Large intestine (tissue), 3 donors: ENCODE data around the gene PDZRN3. TPM values are rescaled to one million over a fixed set of nuclear protein-coding genes. Genes with fewer than 3 reads are reported as not detected.

Source experiments
- DNase-seq, 2 donors: peaks; one replicate each; pipeline versions ENCODE4 v3.0.0 to v3.0.0-alpha.2; 2013
- H3K27ac ChIP-seq: one replicate; pipeline ENCODE4 v1.5.1; 2013; ENCODE audit warnings: low read length
- H3K27me3 ChIP-seq: 2 replicates; pipeline ENCODE4 v1.6.1; 2013; ENCODE audit warnings: low read length; ENCODE audit not compliant: control insufficient read depth, insufficient read depth
- H3K36me3 ChIP-seq: 2 replicates; pipeline ENCODE4 v1.6.1; 2013; ENCODE audit warnings: low read length; ENCODE audit not compliant: control insufficient read depth, insufficient read depth
- H3K4me1 ChIP-seq: one replicate; pipeline ENCODE4 v1.6.1; 2013; ENCODE audit warnings: low read length; ENCODE audit not compliant: control insufficient read depth, insufficient read depth
- H3K4me3 ChIP-seq: one replicate; pipeline ENCODE4 v1.5.1; 2013; ENCODE audit warnings: low read length
- H3K9me3 ChIP-seq: one replicate; pipeline ENCODE4 v1.6.1; 2013; ENCODE audit warnings: mild to moderate bottlenecking, low read depth, low read length, moderate library complexity; ENCODE audit not compliant: control insufficient read depth
- WGBS: methylation state at CpG from one replicate; pipeline ENCODE4 v1.1.5; 2013; ENCODE audit warnings: low lambda C conversion rate; ENCODE audit not compliant: insufficient coverage; 5-methylcytosine and 5-hydroxymethylcytosine counted together
- polyA plus RNA-seq: library from polyadenylated mRNA; unstranded; fragments of 120-200 nt; gene quantifications from one replicate; pipeline ENCODE4 v1.2.1, GENCODE V29; 2013

PDZRN3 gene
- polyA plus RNA-seq, 1 donor: 40.7 TPM

DNA sequence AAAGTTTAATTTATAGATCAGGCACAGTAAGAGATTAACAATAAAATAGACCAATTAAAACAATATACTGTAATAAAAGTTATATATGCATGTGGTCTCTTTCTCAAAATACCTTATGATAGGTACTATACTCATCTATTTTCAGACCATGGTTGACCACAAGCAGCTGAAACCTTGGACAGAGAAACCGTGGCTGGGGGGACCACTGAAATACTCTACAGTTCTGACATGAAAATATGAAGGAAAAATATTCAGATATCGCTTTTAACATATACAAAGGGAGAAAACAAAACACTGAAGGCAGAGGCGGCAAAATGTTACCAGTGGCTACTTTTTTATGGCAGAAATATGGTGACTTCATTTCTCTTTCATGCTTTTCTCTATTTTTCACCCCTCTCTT is 114.0 kb downstream of the PDZRN3 start:
- Histone ChIP-seq H3K4me3 (no peak overlapping the region), H3K9me3 (no peaks in the 10 kb centered on the region), H3K27me3 (no peaks in the 10 kb centered on the region), H3K4me1 (peaks cover 55% of the 10 kb centered on the region), H3K36me3 (no peaks in the 10 kb centered on the region), H3K27ac (no peak overlapping the region)
- no peak for DNase-seq
- 100% methylated on average over 2 of the region's 3 CpGs for WGBS

DNA sequence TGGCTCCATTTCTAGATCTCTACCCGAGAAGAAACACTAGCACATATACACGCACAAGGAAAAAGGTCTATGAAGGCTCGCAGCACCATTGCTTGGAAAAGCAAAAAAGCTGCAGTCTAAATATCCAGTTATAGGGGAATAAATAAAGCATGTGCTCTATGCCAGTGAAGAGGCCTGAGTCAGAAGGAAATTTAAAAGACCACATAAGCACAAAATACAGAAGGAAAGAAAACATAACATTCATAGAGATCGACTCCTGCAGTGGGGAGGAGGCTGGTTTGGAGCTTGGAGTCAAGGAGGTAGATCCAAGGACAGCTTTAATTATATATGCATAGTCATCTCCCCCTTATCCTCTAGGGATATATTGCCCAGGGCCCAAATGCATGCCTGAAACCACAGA is 114.4 kb downstream of the PDZRN3 start:
- Histone ChIP-seq H3K9me3 (no peaks in the 10 kb centered on the region), H3K4me1 (peaks cover 55% of the 10 kb centered on the region), H3K27me3 (no peaks in the 10 kb centered on the region), H3K36me3 (no peaks in the 10 kb centered on the region), H3K27ac (no peak overlapping the region), H3K4me3 (no peak overlapping the region)
- no peak for DNase-seq
- WGBS: no CpG with 5 or more reads among the region's 4 CpGs

DNA sequence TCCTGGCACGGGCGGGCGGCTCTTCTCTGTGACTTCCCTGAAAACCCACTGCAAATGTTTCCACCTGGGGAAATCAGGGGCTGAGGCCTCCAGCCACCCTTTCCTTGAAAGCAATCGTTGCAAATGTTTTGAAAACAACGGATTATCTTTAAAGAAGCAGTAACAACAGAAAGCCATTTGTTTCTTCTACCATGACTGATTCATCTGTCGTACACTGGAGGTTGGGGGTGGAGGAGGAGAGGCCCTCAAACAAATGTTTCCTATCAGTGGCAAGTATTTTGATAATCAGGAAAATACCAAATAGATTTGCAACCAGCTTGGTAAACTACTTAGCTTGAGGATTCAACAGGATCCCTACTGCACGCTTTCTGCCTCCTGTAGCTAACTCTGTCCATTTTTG is 114.9 kb downstream of the PDZRN3 start:
- H3K4me3 ChIP-seq: no peak overlapping the region
- no peaks in the 10 kb centered on the region for H3K36me3 ChIP-seq
- 63% methylated on average over 1 of the region's 7 CpGs for WGBS
- no peaks in the 10 kb centered on the region for H3K9me3 ChIP-seq
- H3K27ac ChIP-seq: no peak overlapping the region
- H3K27me3 ChIP-seq: no peaks in the 10 kb centered on the region
- H3K4me1 ChIP-seq: peaks cover 54% of the 10 kb centered on the region
- DNase-seq: no peak

DNA sequence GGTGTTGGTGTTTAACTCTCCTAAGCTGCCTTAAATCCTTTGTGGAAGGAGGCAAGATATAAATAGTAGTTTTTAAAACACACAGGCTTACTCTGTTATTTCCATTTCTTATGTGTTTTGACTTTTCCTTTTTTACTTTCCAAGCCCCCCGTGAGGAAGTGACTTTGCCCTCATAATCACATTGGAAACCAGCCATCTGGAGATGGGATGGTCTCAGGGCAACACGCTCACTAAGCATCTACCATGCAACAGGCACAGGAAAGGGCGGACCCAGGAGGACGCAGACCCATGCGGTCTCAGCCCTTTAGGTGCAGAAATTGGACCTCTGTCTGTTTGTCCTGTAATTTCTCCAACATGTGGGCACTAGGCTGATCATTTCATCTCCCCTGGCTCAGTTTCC is 115.7 kb downstream of the PDZRN3 start:
- no peak overlapping the region for H3K4me3 ChIP-seq
- DNase-seq: peak in 1 of 2 donors; percentile 19
- peaks cover 50% of the 10 kb centered on the region for H3K4me1 ChIP-seq
- WGBS: 40% methylated on average over 1 of the region's 5 CpGs
- no peak overlapping the region for H3K27ac ChIP-seq
- no peaks in the 10 kb centered on the region for H3K36me3 ChIP-seq
- no peaks in the 10 kb centered on the region for H3K9me3 ChIP-seq
- H3K27me3 ChIP-seq: no peaks in the 10 kb centered on the region

DNA sequence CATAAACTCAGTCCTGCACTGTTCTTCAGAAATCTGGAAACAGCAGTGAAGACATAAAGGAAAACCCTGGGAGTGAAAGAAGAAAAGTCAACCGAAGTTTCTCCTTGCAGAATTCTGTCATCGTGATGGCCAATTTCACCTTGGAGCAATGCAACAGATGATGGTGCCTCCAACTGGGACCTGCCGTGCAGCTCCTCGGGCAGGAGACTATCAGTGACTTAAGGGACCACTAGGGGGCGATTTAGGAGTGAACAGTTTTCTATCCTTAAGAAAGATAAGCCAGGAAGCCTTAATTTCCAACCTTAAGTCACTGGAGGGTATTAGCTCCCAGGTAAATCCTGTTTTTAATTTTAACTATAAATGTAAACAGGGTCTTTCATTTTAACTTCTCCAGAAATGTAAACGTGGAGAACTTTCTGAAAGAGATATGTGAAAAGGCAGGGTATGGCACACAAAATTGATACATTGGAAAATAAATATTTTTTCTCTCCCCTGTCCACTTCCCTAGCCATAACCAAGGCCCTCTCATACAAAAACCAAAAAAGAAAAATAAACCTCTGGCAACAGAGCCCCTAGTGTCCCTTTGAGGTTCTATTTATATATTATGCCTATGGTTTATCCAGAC is 116.3 kb downstream of the PDZRN3 start:
- H3K4me3 ChIP-seq: no peak overlapping the region
- no peaks in the 10 kb centered on the region for H3K36me3 ChIP-seq
- WGBS: 18% methylated on average over 2 of the region's 6 CpGs
- no peak overlapping the region for H3K27ac ChIP-seq
- no peaks in the 10 kb centered on the region for H3K27me3 ChIP-seq
- H3K9me3 ChIP-seq: no peaks in the 10 kb centered on the region
- H3K4me1 ChIP-seq: peaks cover 44% of the 10 kb centered on the region
- DNase-seq: peak; percentile 53 to 68

DNA sequence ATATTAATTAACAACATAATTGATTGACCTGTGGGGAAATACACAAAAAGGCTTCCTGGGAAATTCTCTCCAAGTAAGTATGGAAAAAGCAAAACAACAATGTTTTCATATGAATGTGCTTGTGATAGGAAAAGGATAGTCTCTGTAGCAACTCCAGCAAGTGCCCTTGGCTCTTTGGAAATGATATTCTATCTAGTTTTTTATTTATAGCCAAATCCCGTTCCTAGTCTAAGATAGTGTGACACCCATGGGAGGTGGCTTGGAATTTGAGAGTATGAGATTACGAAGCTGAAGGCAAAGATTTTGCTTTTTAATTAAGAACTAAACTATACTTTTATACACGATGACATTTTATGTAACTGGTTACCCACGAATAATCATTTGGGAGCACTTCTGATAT is 119.9 kb downstream of the PDZRN3 start:
- WGBS: 85% methylated on average over 2 of the region's 4 CpGs
- Histone ChIP-seq H3K27me3 (no peaks in the 10 kb centered on the region), H3K4me3 (no peak overlapping the region), H3K36me3 (peaks cover 3% of the 10 kb centered on the region), H3K9me3 (no peaks in the 10 kb centered on the region), H3K27ac (no peak overlapping the region), H3K4me1 (peaks cover 22% of the 10 kb centered on the region)
- no peak for DNase-seq

DNA sequence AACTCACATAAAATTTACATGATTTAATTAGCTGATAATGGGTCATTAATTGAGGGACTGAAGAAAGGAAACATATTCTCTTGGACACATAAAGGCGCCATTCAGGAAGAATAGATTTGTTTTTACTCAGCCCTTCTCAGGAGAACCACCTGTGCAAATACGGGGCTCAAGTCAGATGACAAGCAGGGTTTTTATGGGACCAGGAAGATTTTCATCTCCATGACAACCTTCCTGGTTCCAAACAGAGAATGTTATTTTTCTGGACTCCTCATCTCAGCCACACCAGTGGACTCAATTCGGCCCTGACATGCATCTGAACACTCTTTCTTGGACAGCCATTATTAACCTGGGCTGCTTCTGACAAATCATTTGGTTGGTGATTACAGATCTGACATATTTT is 120.5 kb downstream of the PDZRN3 start:
- DNase-seq: peak; percentile 49 to 80
- WGBS: 28% methylated on average over 3 of the region's 3 CpGs
- Histone ChIP-seq H3K27ac (peak overlapping the region; percentile 27), H3K9me3 (no peaks in the 10 kb centered on the region), H3K4me3 (no peak overlapping the region), H3K27me3 (no peaks in the 10 kb centered on the region), H3K36me3 (peaks cover 3% of the 10 kb centered on the region), H3K4me1 (peaks cover 16% of the 10 kb centered on the region)

DNA sequence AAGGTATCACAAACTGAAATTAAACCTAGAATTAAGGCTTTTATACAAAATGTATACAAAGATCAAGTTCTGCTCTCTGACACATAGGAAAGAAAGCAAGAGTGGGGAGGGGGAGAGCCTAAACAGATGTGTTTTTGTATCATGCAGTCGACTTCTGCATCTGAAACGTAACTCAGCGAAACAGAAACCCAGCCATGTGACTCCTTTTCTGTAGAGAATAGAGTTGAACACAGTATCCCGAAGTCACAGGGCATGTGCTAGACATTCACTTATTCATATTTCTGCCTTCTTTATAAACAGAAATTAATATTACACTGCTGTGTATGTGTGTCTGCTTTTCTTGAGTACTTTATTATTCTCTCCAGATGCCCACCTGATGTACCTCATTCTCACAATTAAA is 121.0 kb downstream of the PDZRN3 start:
- H3K27ac ChIP-seq: peak overlapping the region; percentile 27
- peak in 1 of 2 donors; percentile 58 for DNase-seq
- no peaks in the 10 kb centered on the region for H3K9me3 ChIP-seq
- peaks cover 3% of the 10 kb centered on the region for H3K36me3 ChIP-seq
- WGBS: no CpG with 5 or more reads among the region's 4 CpGs
- H3K4me3 ChIP-seq: no peak overlapping the region
- H3K27me3 ChIP-seq: no peaks in the 10 kb centered on the region
- peaks cover 11% of the 10 kb centered on the region for H3K4me1 ChIP-seq

DNA sequence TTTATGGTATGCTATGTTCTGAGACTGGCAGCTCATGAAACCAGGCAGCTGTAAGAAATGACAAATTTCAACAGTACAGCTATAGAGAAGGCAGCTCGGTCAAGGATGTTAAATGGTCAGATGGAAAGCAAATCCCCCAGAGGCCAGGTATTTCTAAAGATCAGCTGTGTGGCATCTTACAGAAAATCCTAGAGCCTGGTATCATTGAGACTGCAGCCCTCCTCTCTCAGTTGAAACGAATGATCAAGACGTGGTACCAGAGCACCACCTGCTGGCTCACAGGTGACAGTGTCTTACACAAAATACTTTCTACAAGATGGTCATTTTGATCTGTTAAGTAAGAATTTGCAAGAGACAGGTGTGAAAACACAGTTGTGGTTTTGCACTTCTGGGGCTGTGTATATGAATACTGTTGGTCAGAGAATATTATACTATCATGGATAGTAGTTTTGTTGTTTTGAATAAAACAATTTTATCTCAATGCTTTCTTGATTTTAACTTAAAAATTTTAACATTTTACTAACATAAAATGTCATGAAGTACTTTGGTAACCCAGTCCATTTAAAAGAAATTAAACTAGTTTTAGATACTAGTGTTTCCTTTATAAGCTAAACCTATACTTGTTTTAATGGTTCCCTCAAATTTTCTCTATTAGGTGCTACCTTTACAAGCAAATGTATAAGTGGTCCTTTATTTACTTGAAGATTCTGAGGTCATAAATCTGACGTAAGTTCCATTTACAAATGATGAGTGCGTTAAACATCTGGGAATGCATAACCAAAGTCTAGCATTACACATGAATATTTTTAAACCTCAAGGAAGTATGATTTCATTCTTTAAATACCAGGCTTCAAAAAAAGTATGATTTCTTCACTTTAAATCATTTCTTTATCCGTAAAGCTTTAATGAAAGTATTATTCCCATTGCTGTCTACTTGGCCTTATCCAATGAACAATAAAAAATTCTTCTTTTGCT is 121.8 kb downstream of the PDZRN3 start:
- Histone ChIP-seq H3K4me1 (peaks cover 4% of the 10 kb centered on the region), H3K27ac (peak overlapping the region; percentile 16), H3K4me3 (no peak overlapping the region), H3K9me3 (no peaks in the 10 kb centered on the region), H3K27me3 (no peaks in the 10 kb centered on the region), H3K36me3 (peaks cover 3% of the 10 kb centered on the region)
- WGBS: 67% methylated on average over 1 of the region's 6 CpGs
- DNase-seq: peak; percentile 64 to 66

DNA sequence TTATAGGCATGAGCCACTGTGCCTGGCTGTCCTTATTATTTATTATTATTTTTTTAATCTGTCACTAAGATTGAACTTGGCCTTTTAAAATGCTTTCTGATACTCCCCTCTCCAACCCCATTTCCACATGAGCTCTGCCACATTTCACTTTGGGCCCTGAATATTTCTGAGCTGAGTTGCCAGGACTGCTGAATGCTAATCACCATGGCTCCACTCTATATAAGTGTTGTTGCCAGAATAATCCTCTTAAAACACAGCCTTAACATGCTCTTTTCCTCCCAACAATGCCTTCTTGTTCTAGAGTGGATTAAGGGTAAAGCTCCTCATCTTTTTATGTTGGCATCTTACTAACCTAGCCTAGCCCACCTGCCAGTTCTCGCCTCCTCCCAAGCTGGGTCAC is 124.4 kb downstream of the PDZRN3 start:
- 100% methylated on average over 1 of the region's 1 CpG for WGBS
- H3K9me3 ChIP-seq: no peaks in the 10 kb centered on the region
- DNase-seq: no peak
- H3K4me1 ChIP-seq: peaks cover 4% of the 10 kb centered on the region
- no peaks in the 10 kb centered on the region for H3K27me3 ChIP-seq
- no peak overlapping the region for H3K4me3 ChIP-seq
- H3K36me3 ChIP-seq: peaks cover 3% of the 10 kb centered on the region
- H3K27ac ChIP-seq: no peak overlapping the region
